DOHH2 (cell line): ENCODE data around the gene XRCC5.

Experiments used
- H3F3A ChIP-seq: fragments of 200-600 bp; sonication (generic), shearing (Covaris generic); 2 replicates; pipeline ENCODE4 v1.6.0; 2016; ENCODE audit warnings: antibody characterized with exemption, mild to moderate bottlenecking; ENCODE audit not compliant: control insufficient read depth, insufficient read depth
- H3K27ac ChIP-seq: fragments of 200-600 bp; sonication (generic); 2 replicates; pipeline ENCODE4 v1.5.1; 2014; ENCODE audit warnings: low read depth, mild to moderate bottlenecking, low read length, moderate library complexity
- H3K27me3 ChIP-seq: fragments of 200-600 bp; sonication (generic); 2 replicates; pipeline ENCODE4 v1.6.1; 2014; ENCODE audit warnings: mild to moderate bottlenecking, low read length, mixed read lengths; ENCODE audit not compliant: control insufficient read depth
- H3K36me3 ChIP-seq: fragments of 200-600 bp; sonication (generic); 2 replicates; pipeline ENCODE4 v1.6.1; 2014; ENCODE audit warnings: mild to moderate bottlenecking, low read length, moderate library complexity, mixed read lengths; ENCODE audit not compliant: control insufficient read depth
- H3K4me1 ChIP-seq: fragments of 200-600 bp; sonication (generic); 2 replicates; pipeline ENCODE4 v1.6.1; 2014; ENCODE audit warnings: mild to moderate bottlenecking, low read length, mixed read lengths; ENCODE audit not compliant: control insufficient read depth
- H3K4me2 ChIP-seq: fragments of 200-600 bp; sonication (generic); 2 replicates; pipeline ENCODE4 v1.6.0; 2014; ENCODE audit warnings: mild to moderate bottlenecking, low read length, moderate library complexity
- H3K4me3 ChIP-seq: fragments of 200-600 bp; sonication (generic); 2 replicates; pipeline ENCODE4 v1.5.1; 2014; ENCODE audit warnings: mild to moderate bottlenecking, low read length, mixed read lengths
- H3K79me2 ChIP-seq: fragments of 200-600 bp; sonication (generic); 2 replicates; pipeline ENCODE4 v1.6.1; 2014; ENCODE audit warnings: mild to moderate bottlenecking, low read length, mixed read lengths; ENCODE audit not compliant: control insufficient read depth
- H3K9me2 ChIP-seq: fragments of 200-600 bp; sonication (generic); replicated peaks from 2 replicates; pipeline ENCODE4 v1.6.1; 2014; ENCODE audit warnings: mild to moderate bottlenecking, low read length, mixed read lengths; ENCODE audit not compliant: control insufficient read depth
- H3K9me3 ChIP-seq: fragments of 200-600 bp; sonication (generic); 2 replicates; pipeline ENCODE4 v1.6.1; 2014; ENCODE audit warnings: antibody characterized with exemption, low read length, mixed read lengths; ENCODE audit not compliant: control insufficient read depth, insufficient read depth
- H4K20me1 ChIP-seq: fragments of 200-600 bp; sonication (generic); 2 replicates; pipeline ENCODE4 v1.6.0; 2014; ENCODE audit warnings: low read depth, mild to moderate bottlenecking, antibody characterized with exemption, low read length, moderate library complexity; ENCODE audit not compliant: control insufficient read depth, insufficient read depth
- EZH2phosphoT487 ChIP-seq: fragments of 200-600 bp; sonication (generic); IDR thresholded peaks from 2 replicates; pipeline ENCODE4 v1.6.1; 2017; ENCODE audit warnings: borderline replicate concordance, mild to moderate bottlenecking, antibody characterized with exemption, low read length, moderate library complexity, mixed read lengths
- TF ChIP-seq, protein P1 (sequence below): fragments of 200-600 bp; sonication (generic); IDR thresholded peaks from one replicate; pipeline ENCODE4 v1.5.1; 2014; ENCODE audit warnings: antibody characterized with exemption, mild to moderate bottlenecking, low read depth, low read length; ENCODE audit not compliant: poor library complexity, severe bottlenecking

The XRCC5 gene

DNA sequence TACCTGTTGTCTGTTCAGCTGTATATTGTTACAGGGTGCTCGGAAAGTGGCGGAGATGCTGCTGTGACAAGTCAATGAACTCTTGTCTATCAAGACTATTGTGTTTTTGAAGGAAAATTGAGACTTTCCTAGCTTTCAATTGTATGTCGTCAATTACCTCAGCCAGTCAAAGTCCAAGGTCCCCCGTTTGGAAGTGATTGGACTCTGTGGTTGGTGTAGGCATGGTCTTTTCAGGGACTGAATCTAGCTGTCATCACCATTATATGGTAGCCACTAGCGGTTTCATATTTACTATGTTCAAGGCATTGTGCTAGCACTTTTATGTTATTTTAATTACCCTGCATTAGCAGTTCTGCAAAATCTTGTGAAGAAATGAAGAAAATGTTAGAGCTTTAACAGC is 54.9 kb downstream of the XRCC5 start:
- Histone ChIP-seq H3F3A (no peaks in the 10 kb centered on the region), H3K9me2 (no peaks in the 10 kb centered on the region), H3K27me3 (no peaks in the 10 kb centered on the region), H3K36me3 (peaks cover 99% of the 10 kb centered on the region), H3K4me3 (no peak overlapping the region), H3K9me3 (no peaks in the 10 kb centered on the region), H3K27ac (no peak overlapping the region), H3K4me2 (no peak overlapping the region), H3K4me1 (no peaks in the 10 kb centered on the region), H4K20me1 (0 out of 2 replicates have a peak, but pooled peaks cover 7% of the 10 kb centered on the region), H3K79me2 (peaks cover 30% of the 10 kb centered on the region)
- TF ChIP-seq, protein P1, sequence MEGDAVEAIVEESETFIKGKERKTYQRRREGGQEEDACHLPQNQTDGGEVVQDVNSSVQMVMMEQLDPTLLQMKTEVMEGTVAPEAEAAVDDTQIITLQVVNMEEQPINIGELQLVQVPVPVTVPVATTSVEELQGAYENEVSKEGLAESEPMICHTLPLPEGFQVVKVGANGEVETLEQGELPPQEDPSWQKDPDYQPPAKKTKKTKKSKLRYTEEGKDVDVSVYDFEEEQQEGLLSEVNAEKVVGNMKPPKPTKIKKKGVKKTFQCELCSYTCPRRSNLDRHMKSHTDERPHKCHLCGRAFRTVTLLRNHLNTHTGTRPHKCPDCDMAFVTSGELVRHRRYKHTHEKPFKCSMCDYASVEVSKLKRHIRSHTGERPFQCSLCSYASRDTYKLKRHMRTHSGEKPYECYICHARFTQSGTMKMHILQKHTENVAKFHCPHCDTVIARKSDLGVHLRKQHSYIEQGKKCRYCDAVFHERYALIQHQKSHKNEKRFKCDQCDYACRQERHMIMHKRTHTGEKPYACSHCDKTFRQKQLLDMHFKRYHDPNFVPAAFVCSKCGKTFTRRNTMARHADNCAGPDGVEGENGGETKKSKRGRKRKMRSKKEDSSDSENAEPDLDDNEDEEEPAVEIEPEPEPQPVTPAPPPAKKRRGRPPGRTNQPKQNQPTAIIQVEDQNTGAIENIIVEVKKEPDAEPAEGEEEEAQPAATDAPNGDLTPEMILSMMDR, result no peak
- no peak for TF ChIP-seq EZH2phosphoT487

DNA sequence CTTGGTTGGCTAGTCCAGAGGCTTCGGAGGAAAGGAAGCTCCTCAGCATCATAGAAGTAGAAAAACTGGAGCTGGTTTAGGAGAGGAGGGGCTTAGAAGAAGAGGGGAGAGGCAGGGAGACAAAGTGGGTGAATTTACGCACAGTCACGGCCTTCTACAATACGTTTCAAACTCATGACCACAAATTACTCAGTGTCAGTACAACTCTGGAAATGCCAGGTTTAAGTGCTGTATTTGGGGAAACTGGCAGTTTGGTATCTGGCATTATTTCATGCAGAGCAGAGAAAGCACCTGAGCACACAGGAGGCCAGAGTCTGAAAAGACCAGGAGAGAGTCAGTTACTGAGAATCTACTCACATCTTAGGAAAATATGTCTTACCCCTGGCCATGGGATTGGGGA is 55.4 kb downstream of the XRCC5 start:
- Histone ChIP-seq H3K27me3 (no peaks in the 10 kb centered on the region), H3K9me3 (no peaks in the 10 kb centered on the region), H3K4me3 (no peak overlapping the region), H3K4me1 (no peaks in the 10 kb centered on the region), H3K4me2 (no peak overlapping the region), H3K36me3 (peaks cover 99% of the 10 kb centered on the region), H3F3A (no peaks in the 10 kb centered on the region), H4K20me1 (0 out of 2 replicates have a peak, but pooled peaks cover 7% of the 10 kb centered on the region), H3K79me2 (peaks cover 29% of the 10 kb centered on the region), H3K27ac (no peak overlapping the region), H3K9me2 (no peaks in the 10 kb centered on the region)
- no peak for TF ChIP-seq EZH2phosphoT487
- TF ChIP-seq, protein P1, result no peak

DNA sequence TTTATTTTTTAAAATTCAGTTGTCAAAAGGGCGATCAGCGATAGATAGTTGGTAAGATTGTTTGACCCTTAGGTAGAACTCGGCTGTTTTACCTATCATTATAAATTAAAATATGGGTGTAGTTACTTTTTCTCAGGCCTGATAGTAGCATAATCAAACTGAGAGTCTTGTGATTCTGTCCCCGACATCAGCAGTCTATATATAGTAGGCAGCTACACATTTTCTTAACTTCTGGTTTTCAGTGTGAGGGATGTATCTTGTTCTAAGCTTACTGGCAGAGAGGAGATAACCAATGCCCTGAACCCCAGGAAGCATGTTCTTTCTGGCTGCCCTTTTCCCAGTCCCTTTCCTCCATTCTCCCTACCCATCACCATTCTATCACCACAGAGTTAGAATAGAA is 56.6 kb downstream of the XRCC5 start:
- peaks cover 97% of the 10 kb centered on the region for H3K36me3 ChIP-seq
- no peak overlapping the region for H3K4me3 ChIP-seq
- no peaks in the 10 kb centered on the region for H3K9me3 ChIP-seq
- H3K79me2 ChIP-seq, result peaks cover 33% of the 10 kb centered on the region
- no peaks in the 10 kb centered on the region for H3K27me3 ChIP-seq
- H3K27ac ChIP-seq, result no peak overlapping the region
- TF ChIP-seq EZH2phosphoT487, result no peak
- TF ChIP-seq, protein P1, result no peak
- H3F3A ChIP-seq, result no peaks in the 10 kb centered on the region
- H3K9me2 ChIP-seq, result no peaks in the 10 kb centered on the region
- H3K4me1 ChIP-seq, result no peaks in the 10 kb centered on the region
- 0 out of 2 replicates have a peak, but pooled peaks cover 7% of the 10 kb centered on the region for H4K20me1 ChIP-seq
- no peak overlapping the region for H3K4me2 ChIP-seq

DNA sequence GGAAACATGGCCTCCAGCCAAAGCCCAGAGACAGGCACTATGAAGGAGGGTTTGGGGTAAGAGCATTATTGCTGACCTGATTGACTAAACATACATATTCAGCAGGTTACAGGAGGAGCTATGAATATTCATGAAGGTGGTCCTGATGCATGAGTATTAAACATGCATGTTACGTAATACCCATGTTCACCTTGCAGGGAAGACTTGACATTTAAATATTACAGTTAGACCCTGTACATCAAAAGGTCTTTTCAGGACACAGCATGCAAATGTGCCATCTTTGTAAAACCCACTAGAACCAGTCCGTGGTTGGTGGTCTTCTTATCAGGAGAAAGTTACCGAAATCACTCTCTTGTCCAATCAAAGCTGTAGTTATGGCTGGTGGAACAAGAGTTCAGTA is 59.9 kb downstream of the XRCC5 start:
- TF ChIP-seq EZH2phosphoT487, result no peak
- TF ChIP-seq, protein P1, result no peak
- Histone ChIP-seq H3K9me2 (no peaks in the 10 kb centered on the region), H3F3A (peaks cover 2% of the 10 kb centered on the region; the same call in 1 of the 2 replicates), H3K4me3 (no peak overlapping the region), H3K79me2 (peaks cover 46% of the 10 kb centered on the region), H4K20me1 (0 out of 2 replicates have a peak, but pooled peaks cover 7% of the 10 kb centered on the region), H3K27me3 (no peaks in the 10 kb centered on the region), H3K9me3 (no peaks in the 10 kb centered on the region), H3K4me1 (no peaks in the 10 kb centered on the region), H3K36me3 (peaks cover 94% of the 10 kb centered on the region), H3K4me2 (no peak overlapping the region), H3K27ac (no peak overlapping the region)
